GM12878 (cell line): ENCODE results near the gene SFTPB.

Experiments used
- CREB1 ChIP-seq: IDR thresholded peaks from 2 replicates; pipeline ENCODE4 v1.6.1; 2012; ENCODE audit warnings: low read depth, mild to moderate bottlenecking, inconsistent platforms
- CTCF ChIP-seq, 3 experiments: IDR thresholded peaks in 2 of 3; conservative IDR thresholded peaks in 1 of 3; 2 replicates each; pipeline ENCODE4 v1.5.1; 2011; ENCODE audit warnings: low read depth in 3 of 3, low read length in 3 of 3, mild to moderate bottlenecking in 3 of 3, control low read depth in 2 of 3, moderate library complexity in 2 of 3, inconsistent platforms in 1 of 3, mixed read lengths in 1 of 3; ENCODE audit not compliant: control insufficient read depth in 2 of 3, insufficient read depth in 1 of 3; ENCODE audit errors: extremely low read depth in 1 of 3
- GATAD2B ChIP-seq: fragments of 450-650 bp; conservative IDR thresholded peaks from 2 replicates; pipeline ENCODE4 v1.6.1; 2017; ENCODE audit warnings: low read depth, mild to moderate bottlenecking, moderate library complexity
- MAX ChIP-seq: IDR thresholded peaks from 2 replicates; pipeline ENCODE4 v1.6.1; 2012; ENCODE audit warnings: low read depth, low read length, improper control_type of control experiment
- POLR2A ChIP-seq: IDR thresholded peaks from 2 replicates; pipeline ENCODE4 v1.6.1; 2011; ENCODE audit warnings: low read depth, mild to moderate bottlenecking, low read length
- RAD51 ChIP-seq: fragments of 450-650 bp; IDR thresholded peaks from 2 replicates; pipeline ENCODE4 v1.6.1; 2016; ENCODE audit warnings: moderate library complexity, mild to moderate bottlenecking, inconsistent platforms
- SMAD1 ChIP-seq: fragments of 450-650 bp; IDR thresholded peaks from 2 replicates; pipeline ENCODE4 v1.6.1; 2018; ENCODE audit warnings: mild to moderate bottlenecking, low read depth; ENCODE audit not compliant: partially characterized antibody
- SMC3 ChIP-seq: IDR thresholded peaks from 2 replicates; pipeline ENCODE4 v1.6.1; 2011; ENCODE audit warnings: low read length, improper control_type of control experiment, borderline replicate concordance
- SP1 ChIP-seq: IDR thresholded peaks from one replicate; pipeline ENCODE4 v1.6.1; 2011; ENCODE audit warnings: low read depth, low read length
- SRF ChIP-seq, 2 experiments: IDR thresholded peaks; 2 replicates each; pipeline ENCODE4 v1.6.1; 2011; ENCODE audit warnings: low read depth in 2 of 2, low read length in 2 of 2, mild to moderate bottlenecking in 1 of 2, moderate library complexity in 1 of 2
- TAF1 ChIP-seq: IDR thresholded peaks from 2 replicates; pipeline ENCODE4 v1.6.1; 2011; ENCODE audit warnings: mild to moderate bottlenecking, low read depth, low read length, borderline replicate concordance
- USF2 ChIP-seq: IDR thresholded peaks from 2 replicates; pipeline ENCODE4 v1.6.1; 2011; ENCODE audit warnings: low read depth, low read length, improper control_type of control experiment, borderline replicate concordance

- TF ChIP-seq TAF1 (no peak), SRF (IDR thresholded peaks at IDR 0.05; ENCODE audit: low read depth in 2 of 2, low read length in 2 of 2) (no peak), RAD51 (no peak), POLR2A (no peak), GATAD2B (no peak), SMC3 (no peak), SMAD1 (no peak), SP1 (no peak), CREB1 (no peak), USF2 (no peak), CTCF (IDR thresholded peaks at IDR 0.05 in 2 of 3, conservative IDR thresholded peaks at IDR 0.05 in 1 of 3; ENCODE audit: control insufficient read depth in 2 of 3, extremely low read depth in 1 of 3, insufficient read depth in 1 of 3, low read depth in 3 of 3, low read length in 3 of 3) (no peak), MAX (no peak)
Observed at GRCh38 chr2:85666016-85666415, 2.0 kb downstream of the SFTPB start.
